Measurements from ENCODE around the gene SLC15A4. TPM values are rescaled to one million over a fixed set of nuclear protein-coding genes. Genes with fewer than 3 reads are reported as not detected.
A peak's percentile ranks its signal among the peaks of the same experiment; 100 is the strongest.

The SLC15A4 gene
- total and polyA plus RNA-seq, 2 donors (not counting 3 experiments of a cell fraction or from before 2014, with no cell fraction given) = 19.6 to 24.5 TPM

- Histone ChIP-seq H3K9me3 (replicated peaks; ENCODE audit: control insufficient read depth, insufficient read depth, low read length) (no peaks in the 10 kb centered on the region), H3K27me3 (ENCODE audit: control insufficient read depth in 2 of 2, insufficient read depth in 2 of 2, low read length in 2 of 2) (no peaks in the 10 kb centered on the region), H3K4me3 (replicated peaks in 1 of 3; ENCODE audit: insufficient read depth in 1 of 3, low read depth in 1 of 3, low read length in 3 of 3) (no peak overlapping the region), H2AFZ (ENCODE audit: low read depth, low read length) (no peak overlapping the region), H4K20me1 (replicated peaks; ENCODE audit: control insufficient read depth, extremely low read depth, insufficient read depth, low read length) (no peaks in the 10 kb centered on the region), H3K79me2 (ENCODE audit: control insufficient read depth, insufficient read depth, low read length) (peaks cover 34% of the 10 kb centered on the region), H3K4me1 (ENCODE audit: control insufficient read depth, extremely low read depth, insufficient read depth, low read length) (peaks cover 28% of the 10 kb centered on the region), H3K27ac (ENCODE audit: insufficient read depth, low read depth, low read length) (no peak overlapping the region), H3K9me1 (replicated peaks; ENCODE audit: control insufficient read depth, extremely low read depth, insufficient read depth, low read length) (no peaks in the 10 kb centered on the region), H3K9ac (replicated peaks; ENCODE audit: extremely low read depth, insufficient read depth, low read length) (no peak overlapping the region), H3K36me3 (ENCODE audit: control insufficient read depth in 2 of 2, extremely low read depth in 1 of 2, insufficient read depth in 2 of 2, low read length in 2 of 2) (peaks cover 10 to 17% of the 10 kb centered on the region in 2 experiments), H3K4me2 (ENCODE audit: insufficient read depth, low read length) (peak overlapping the region; percentile 72)
- intact Hi-C loops (cut with micrococcal nuclease) = no loop called here
- no TSS peak for BruUV-seq (replicated peaks)
- POLR2A ChIA-PET = no interaction called here
- dilution Hi-C loops (cut with MboI; ENCODE audit: extremely low pct_ligation_motif_present, low sequenced_read_pairs) = no loop called here
- no peak for TF ChIP-seq GATA2 (IDR thresholded peaks at IDR 0.05; ENCODE audit: insufficient read depth, insufficient read length, low read depth, low read length)
- TF ChIP-seq EZH2 (IDR thresholded peaks at IDR 0.05; ENCODE audit: borderline replicate concordance, low read depth, low read length, severe bottlenecking) = no peak
- no peak for TF ChIP-seq POLR2A (IDR thresholded peaks at IDR 0.05; ENCODE audit: low read depth, low read length)
- no peak for TF ChIP-seq MYC (IDR thresholded peaks at IDR 0.05; ENCODE audit: low read depth, low read length)
- no peak for TF ChIP-seq JUN (IDR thresholded peaks at IDR 0.05; ENCODE audit: borderline replicate concordance, insufficient read depth, insufficient read length, low read depth)
- no peak for TF ChIP-seq POLR2AphosphoS5 (IDR thresholded peaks at IDR 0.05; ENCODE audit: insufficient read depth, low read depth, low read length)
- TF ChIP-seq, protein P1, sequence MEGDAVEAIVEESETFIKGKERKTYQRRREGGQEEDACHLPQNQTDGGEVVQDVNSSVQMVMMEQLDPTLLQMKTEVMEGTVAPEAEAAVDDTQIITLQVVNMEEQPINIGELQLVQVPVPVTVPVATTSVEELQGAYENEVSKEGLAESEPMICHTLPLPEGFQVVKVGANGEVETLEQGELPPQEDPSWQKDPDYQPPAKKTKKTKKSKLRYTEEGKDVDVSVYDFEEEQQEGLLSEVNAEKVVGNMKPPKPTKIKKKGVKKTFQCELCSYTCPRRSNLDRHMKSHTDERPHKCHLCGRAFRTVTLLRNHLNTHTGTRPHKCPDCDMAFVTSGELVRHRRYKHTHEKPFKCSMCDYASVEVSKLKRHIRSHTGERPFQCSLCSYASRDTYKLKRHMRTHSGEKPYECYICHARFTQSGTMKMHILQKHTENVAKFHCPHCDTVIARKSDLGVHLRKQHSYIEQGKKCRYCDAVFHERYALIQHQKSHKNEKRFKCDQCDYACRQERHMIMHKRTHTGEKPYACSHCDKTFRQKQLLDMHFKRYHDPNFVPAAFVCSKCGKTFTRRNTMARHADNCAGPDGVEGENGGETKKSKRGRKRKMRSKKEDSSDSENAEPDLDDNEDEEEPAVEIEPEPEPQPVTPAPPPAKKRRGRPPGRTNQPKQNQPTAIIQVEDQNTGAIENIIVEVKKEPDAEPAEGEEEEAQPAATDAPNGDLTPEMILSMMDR (IDR thresholded peaks at IDR 0.05; ENCODE audit: extremely low read depth in 1 of 2, insufficient read depth in 1 of 2, low read depth in 1 of 2, low read length in 2 of 2) = no peak
- TF ChIP-seq MAX (IDR thresholded peaks at IDR 0.05; ENCODE audit: insufficient read depth, insufficient read length) = no peak
- TF ChIP-seq FOS (IDR thresholded peaks at IDR 0.05; ENCODE audit: borderline replicate concordance, insufficient read depth, low read length) = no peak
- CTCF ChIA-PET = no interaction called here
- DNase-seq (ENCODE audit: low read depth, low spot score) (no peak), FAIRE-seq (no peak)
These were observed 21.0 kb downstream of the SLC15A4 start for GRCh38 chr12:128802756-128803155.

Data from endothelial cell of umbilical vein (primary cell).